Hepatocyte (in vitro differentiated cells): ENCODE results near the gene TEN1. TPM values are rescaled to one million over a fixed set of nuclear protein-coding genes. Genes with fewer than 3 reads are reported as not detected.

ENCODE experiments used
- DNase-seq: peaks from one replicate; pipeline ENCODE4 v3.0.0-alpha.2; 2016; ENCODE audit warnings: low spot score
- H2AFZ ChIP-seq: fragments of 200-600 bp; sonication (generic); 2 replicates; pipeline ENCODE4 v1.6.0; 2016; ENCODE audit warnings: antibody characterized with exemption, mild to moderate bottlenecking
- H3K27ac ChIP-seq: fragments of 200-600 bp; sonication (generic); 2 replicates; pipeline ENCODE4 v1.5.1; 2016; ENCODE audit warnings: mild to moderate bottlenecking
- H3K27me3 ChIP-seq: fragments of 200-600 bp; sonication (generic); 2 replicates; pipeline ENCODE4 v1.6.1; 2016
- H3K36me3 ChIP-seq: fragments of 200-600 bp; sonication (generic); replicated peaks from 2 replicates; pipeline ENCODE4 v1.5.1; 2016; ENCODE audit warnings: low read depth; ENCODE audit not compliant: insufficient read depth
- H3K4me1 ChIP-seq: fragments of 200-600 bp; sonication (generic); 2 replicates; pipeline ENCODE4 v1.5.1; 2016; ENCODE audit warnings: mild to moderate bottlenecking, moderate library complexity; ENCODE audit not compliant: insufficient read depth
- H3K4me2 ChIP-seq: fragments of 200-600 bp; sonication (generic); 2 replicates; pipeline ENCODE4 v1.6.0; 2016
- H3K4me3 ChIP-seq: fragments of 200-600 bp; sonication (generic); 2 replicates; pipeline ENCODE4 v1.5.1; 2016; ENCODE audit warnings: mild to moderate bottlenecking
- H3K79me2 ChIP-seq: fragments of 200-600 bp; sonication (generic); 2 replicates; pipeline ENCODE4 v1.6.0; 2017; ENCODE audit warnings: mild to moderate bottlenecking
- H3K9me2 ChIP-seq: fragments of 200-600 bp; sonication (generic); replicated peaks from 2 replicates; pipeline ENCODE4 v1.6.0; 2017; ENCODE audit warnings: mild to moderate bottlenecking; ENCODE audit not compliant: insufficient read depth
- H3K9me3 ChIP-seq: fragments of 200-600 bp; sonication (generic); 2 replicates; pipeline ENCODE4 v1.5.1; 2016; ENCODE audit warnings: low read depth, mild to moderate bottlenecking
- H4K20me1 ChIP-seq: fragments of 200-600 bp; sonication (generic); 2 replicates; pipeline ENCODE4 v1.6.0; 2016; ENCODE audit warnings: mild to moderate bottlenecking; ENCODE audit not compliant: insufficient read depth, poor library complexity, severe bottlenecking
- CTCF ChIP-seq: fragments of 200-600 bp; sonication (generic); IDR thresholded peaks from 2 replicates; pipeline ENCODE4 v1.5.1; 2016; ENCODE audit warnings: antibody characterized with exemption, mild to moderate bottlenecking; ENCODE audit not compliant: poor library complexity
- EZH2 ChIP-seq: fragments of 200-600 bp; sonication (generic); IDR thresholded peaks from 2 replicates; pipeline ENCODE4 v1.6.1; 2016; ENCODE audit warnings: antibody characterized with exemption, mild to moderate bottlenecking, borderline replicate concordance
- EZH2phosphoT487 ChIP-seq: fragments of 200-600 bp; sonication (generic); IDR thresholded peaks from one replicate; pipeline ENCODE4 v1.6.1; 2018; ENCODE audit warnings: antibody characterized with exemption, mild to moderate bottlenecking, low read depth, moderate library complexity; ENCODE audit not compliant: unreplicated experiment, severe bottlenecking
- WGBS: methylation state at CpG from one replicate; pipeline ENCODE4 v1.1.6; 2016; ENCODE audit warnings: low lambda C conversion rate; ENCODE audit errors: missing lambda C conversion rate; 5-methylcytosine and 5-hydroxymethylcytosine counted together
- polyA plus RNA-seq: library from polyadenylated mRNA; unstranded; fragments of >200 nt; fragmentation: Nextera tagmentation; extraction: Ambion mirVana; gene quantifications from 2 replicates; pipeline ENCODE4 v1.2.1, GENCODE V29; 2016
- total RNA-seq: library from RNA; depleted of rRNA; stranded (reverse); fragments of >200 nt; gene quantifications from 2 replicates; pipeline ENCODE4 v1.2.3, GENCODE V29; 2014

The TEN1 gene
- total and polyA plus RNA-seq, 2 experiments from 2014 or later, result 13.3 to 29.9 TPM

DNA sequence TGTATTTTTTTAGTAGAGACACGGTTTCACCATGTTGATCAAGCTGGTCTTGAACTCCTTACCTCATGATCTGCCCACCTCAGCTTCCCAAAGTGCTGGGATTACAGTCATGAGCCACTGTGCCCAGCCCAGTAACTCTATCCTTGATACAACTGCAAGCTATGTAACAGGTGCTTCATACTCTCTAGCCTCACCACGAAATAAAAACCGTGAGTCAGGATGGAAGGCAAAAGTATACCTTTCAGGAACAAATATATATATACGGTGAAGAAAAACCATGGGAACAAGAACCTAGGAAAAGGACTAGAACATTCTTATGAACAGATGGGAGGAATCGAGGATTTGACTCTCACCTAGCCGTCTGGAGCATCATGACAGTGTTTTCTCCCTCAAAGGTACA is 28.6 kb upstream of the TEN1 start:
- Histone ChIP-seq H3K27me3 (no peaks in the 10 kb centered on the region), H4K20me1 (no peaks in the 10 kb centered on the region), H3K27ac (no peak overlapping the region), H3K9me2 (no peaks in the 10 kb centered on the region), H3K4me3 (no peak overlapping the region), H3K36me3 (peaks cover 12% of the 10 kb centered on the region), H3K4me2 (no peak overlapping the region), H3K9me3 (no peaks in the 10 kb centered on the region), H3K4me1 (no peaks in the 10 kb centered on the region), H2AFZ (no peak overlapping the region), H3K79me2 (peaks cover 3% of the 10 kb centered on the region)
- TF ChIP-seq EZH2phosphoT487 (no peak), CTCF (no peak), EZH2 (no peak)
- no peak for DNase-seq
- WGBS, result 98% methylated on average over 6 of the region's 6 CpGs

GRCh38 chr17:75950855-75951554 is 28.0 kb upstream of the TEN1 start:
- no peak overlapping the region for H3K4me3 ChIP-seq
- H4K20me1 ChIP-seq, result no peaks in the 10 kb centered on the region
- H3K27ac ChIP-seq, result no peak overlapping the region
- peaks cover 8% of the 10 kb centered on the region for H3K79me2 ChIP-seq
- TF ChIP-seq EZH2phosphoT487 (no peak), EZH2 (no peak), CTCF (no peak)
- no peaks in the 10 kb centered on the region for H3K27me3 ChIP-seq
- 97% methylated on average over 8 of the region's 8 CpGs for WGBS
- H3K9me3 ChIP-seq, result no peaks in the 10 kb centered on the region
- no peaks in the 10 kb centered on the region for H3K9me2 ChIP-seq
- H3K4me1 ChIP-seq, result no peaks in the 10 kb centered on the region
- no peak overlapping the region for H2AFZ ChIP-seq
- H3K36me3 ChIP-seq, result peaks cover 12% of the 10 kb centered on the region
- no peak overlapping the region for H3K4me2 ChIP-seq
- DNase-seq, result no peak

DNA sequence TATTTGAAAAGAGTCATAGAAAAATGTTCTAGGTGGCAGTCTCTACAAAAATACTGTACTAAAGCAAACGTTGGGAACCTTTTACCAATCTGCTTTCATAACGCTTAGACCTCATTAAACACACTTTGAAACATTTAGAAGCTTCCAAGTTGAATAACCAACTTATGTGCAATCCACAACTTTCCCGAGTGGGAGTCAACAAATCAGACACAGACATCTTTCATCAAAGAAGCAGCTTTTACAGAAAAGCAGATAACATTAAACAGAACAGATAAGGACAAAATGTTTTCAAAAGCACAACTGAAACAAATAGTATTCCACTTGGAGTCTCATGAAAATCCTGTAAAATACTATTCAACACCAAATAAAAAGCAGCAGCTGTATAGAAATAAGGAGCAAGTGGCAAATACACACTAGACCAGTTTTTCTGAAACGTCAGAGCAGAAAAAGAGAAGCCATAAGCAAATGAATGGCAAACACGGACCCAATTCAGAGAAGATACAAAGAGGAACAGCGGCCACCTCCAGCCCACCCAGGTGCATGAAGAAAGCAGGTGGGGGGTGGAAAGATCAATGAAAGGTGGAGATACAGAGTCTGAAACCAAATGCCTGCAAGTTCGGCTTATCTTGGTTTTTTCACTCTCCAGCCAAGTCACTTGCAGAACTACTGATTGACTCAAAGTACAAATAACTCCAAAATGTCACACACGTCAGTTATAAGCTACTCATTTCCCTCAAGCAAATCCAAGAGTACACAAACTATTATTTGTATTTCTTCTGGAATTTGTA is 19.8 kb upstream of the TEN1 start:
- Histone ChIP-seq H4K20me1 (peaks cover 21% of the 10 kb centered on the region), H3K27me3 (no peaks in the 10 kb centered on the region), H3K4me2 (peak overlapping the region; percentile 68), H3K9me2 (no peaks in the 10 kb centered on the region), H3K36me3 (no peaks in the 10 kb centered on the region), H3K9me3 (no peaks in the 10 kb centered on the region), H3K27ac (peak overlapping the region; percentile 56), H3K4me3 (no peak overlapping the region), H2AFZ (no peak overlapping the region), H3K79me2 (peaks cover 73% of the 10 kb centered on the region), H3K4me1 (peaks cover 25% of the 10 kb centered on the region)
- no peak for TF ChIP-seq CTCF
- TF ChIP-seq EZH2, result no peak
- no peak for TF ChIP-seq EZH2phosphoT487
- 29% methylated on average over 8 of the region's 8 CpGs for WGBS
- peak; percentile 36 for DNase-seq
